ENCODE measurements around the gene CIZ1. TPM values are rescaled to one million over a fixed set of nuclear protein-coding genes. Genes with fewer than 3 reads are reported as not detected.
A peak's percentile ranks its signal among the peaks of the same experiment; 100 is the strongest.

Gene CIZ1
- polyA plus RNA-seq, 1 of the 3 experiments (the other 2 are of a cell fraction) = 37.0 TPM

- no peak overlapping the region for H2AFZ ChIP-seq (ENCODE audit: low read depth)
- POLR2A ChIA-PET = no interaction called here
- H3K27me3 ChIP-seq (ENCODE audit: insufficient read depth) = no peaks in the 10 kb centered on the region
- H4K20me1 ChIP-seq (ENCODE audit: insufficient read depth) = no peaks in the 10 kb centered on the region
- CTCF ChIA-PET = interaction anchor here (1.4 to 1.5 kb wide), 2 partner anchors 20 to 45 kb away, joined by 3 to 5 read pairs; no protein-coding TSS in a partner anchor
- no peaks in the 10 kb centered on the region for H3K9me2 ChIP-seq
- H3K4me3 ChIP-seq (ENCODE audit: low read depth in 2 of 2, low read length in 1 of 2) = no peak overlapping the region
- no peak for DNase-seq
- no peak for TF ChIP-seq SMC3 (IDR thresholded peaks at IDR 0.05; ENCODE audit: low read depth, low read length)
- TF ChIP-seq FOSL2 (IDR thresholded peaks at IDR 0.05; ENCODE audit: borderline replicate concordance, low read depth) = no peak
- no peak for TF ChIP-seq FOXJ3 (CRISPR knock-in tag; IDR thresholded peaks at IDR 0.05)
- TF ChIP-seq EP300 (IDR thresholded peaks at IDR 0.05; ENCODE audit: borderline replicate concordance in 1 of 2, low read depth in 1 of 2, low read length in 1 of 2) = no peak
- no peak for TF ChIP-seq RFX5 (IDR thresholded peaks at IDR 0.05; ENCODE audit: low read length)
- TF ChIP-seq USF1 (IDR thresholded peaks at IDR 0.05; ENCODE audit: borderline replicate concordance, low read depth) = no peak
- no peak for TF ChIP-seq MXI1 (IDR thresholded peaks at IDR 0.05; ENCODE audit: low read depth, low read length)
- no peak for TF ChIP-seq RAD21 (IDR thresholded peaks at IDR 0.05; ENCODE audit: low read length)
- no peak for TF ChIP-seq EZH2phosphoT487 (IDR thresholded peaks at IDR 0.05; ENCODE audit: borderline replicate concordance, low read depth)
- TF ChIP-seq MEF2A (IDR thresholded peaks at IDR 0.05; ENCODE audit: borderline replicate concordance, low read depth) = no peak
- TF ChIP-seq ELF1 (IDR thresholded peaks at IDR 0.05) = no peak
- H3K9me3 ChIP-seq = no peaks in the 10 kb centered on the region
- 100% methylated on average over 4 of the region's 6 CpGs for WGBS (ENCODE audit: low lambda C conversion rate)
- H3F3A ChIP-seq (replicated peaks; ENCODE audit: insufficient read depth) = peaks cover 6% of the 10 kb centered on the region
- no peak overlapping the region for H3K27ac ChIP-seq (ENCODE audit: low read depth in 2 of 2, low read length in 1 of 2)
- peaks cover 0 to 12% of the 10 kb centered on the region in 2 experiments; a peak in 2 of 4 replicates for H3K4me1 ChIP-seq (ENCODE audit: control insufficient read depth in 1 of 2, insufficient read depth in 2 of 2, low read depth in 1 of 2, low read length in 1 of 2)
- no peak overlapping the region for H3K4me2 ChIP-seq
- H3K9ac ChIP-seq = no peak overlapping the region
- H3K36me3 ChIP-seq (replicated peaks in 1 of 2; ENCODE audit: control insufficient read depth in 1 of 2, insufficient read depth in 2 of 2, low read length in 1 of 2) = peaks cover 0 to 42% of the 10 kb centered on the region in 2 experiments
- H3K79me2 ChIP-seq (ENCODE audit: insufficient read depth) = peaks cover 11% of the 10 kb centered on the region
These were observed 28.3 kb downstream of the CIZ1 start for GRCh38 chr9:128163027-128163515.

GRCh38 chr9:128162215-128163026 is 29.0 kb downstream of the CIZ1 start:
- 78% methylated on average over 9 of the region's 10 CpGs for WGBS (ENCODE audit: low lambda C conversion rate)
- no peaks in the 10 kb centered on the region for H3K9me2 ChIP-seq
- peaks cover 11% of the 10 kb centered on the region for H3K79me2 ChIP-seq (ENCODE audit: insufficient read depth)
- H3K27ac ChIP-seq (ENCODE audit: low read depth in 2 of 2, low read length in 1 of 2) = no peak overlapping the region
- CTCF ChIA-PET = interaction anchor here (1.0 to 6.2 kb wide), 4 partner anchors 21 to 133 kb away, joined by 3 to 27 read pairs (median 10); partner anchors contain the start of gene CIZ1
- DNase-seq = no peak
- H3K4me2 ChIP-seq = no peak overlapping the region
- peaks cover 6% of the 10 kb centered on the region for H3F3A ChIP-seq (replicated peaks; ENCODE audit: insufficient read depth)
- no peak overlapping the region for H3K4me3 ChIP-seq (ENCODE audit: low read depth in 2 of 2, low read length in 1 of 2)
- H4K20me1 ChIP-seq (ENCODE audit: insufficient read depth) = no peaks in the 10 kb centered on the region
- no peak overlapping the region for H2AFZ ChIP-seq (ENCODE audit: low read depth)
- peaks cover 0 to 37% of the 10 kb centered on the region in 2 experiments for H3K36me3 ChIP-seq (replicated peaks in 1 of 2; ENCODE audit: control insufficient read depth in 1 of 2, insufficient read depth in 2 of 2, low read length in 1 of 2)
- POLR2A ChIA-PET = interaction anchor here (0.5 to 0.6 kb wide), 2 partner anchors 37 to 143 kb away, joined by 3 read pairs; no protein-coding TSS in a partner anchor
- H3K9ac ChIP-seq = no peak overlapping the region
- TF ChIP-seq FOSL2 (IDR thresholded peaks at IDR 0.05; ENCODE audit: borderline replicate concordance, low read depth) = peak; percentile 5; the same call in 1 of the 2 replicates
- no peak for TF ChIP-seq NRF1 (IDR thresholded peaks at IDR 0.05; ENCODE audit: low read depth, low read length)
- no peaks in the 10 kb centered on the region for H3K9me3 ChIP-seq
- H3K27me3 ChIP-seq (ENCODE audit: insufficient read depth) = no peaks in the 10 kb centered on the region
- peaks cover 0 to 12% of the 10 kb centered on the region in 2 experiments; a peak in 2 of 4 replicates for H3K4me1 ChIP-seq (ENCODE audit: control insufficient read depth in 1 of 2, insufficient read depth in 2 of 2, low read depth in 1 of 2, low read length in 1 of 2)

Data from SK-N-SH (cell line).